ENCODE measurements around the gene SLITRK4.

The SLITRK4 gene

DNA sequence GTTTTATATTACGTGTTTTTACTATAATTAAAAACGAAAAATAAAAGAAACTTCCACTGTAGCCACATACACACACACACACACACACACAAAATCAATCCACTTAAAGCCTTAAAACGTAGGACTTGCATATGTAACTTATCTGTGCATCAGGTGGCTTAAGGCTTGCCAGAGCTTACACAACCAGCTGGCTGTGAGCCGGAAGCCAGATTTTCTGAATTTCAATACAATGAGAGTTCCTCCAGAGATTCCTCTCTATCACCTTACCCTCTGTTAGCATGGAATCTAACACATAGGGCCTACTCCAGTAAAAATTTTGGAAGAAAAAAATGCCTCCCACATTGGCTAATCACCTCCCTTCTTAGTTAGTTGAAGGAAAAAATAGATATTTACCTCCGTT is 27.9 kb upstream of the SLITRK4 start:
- no peak overlapping the region for H3K4me3 ChIP-seq (ENCODE audit: low read depth, low read length)
- TF ChIP-seq, protein P1, sequence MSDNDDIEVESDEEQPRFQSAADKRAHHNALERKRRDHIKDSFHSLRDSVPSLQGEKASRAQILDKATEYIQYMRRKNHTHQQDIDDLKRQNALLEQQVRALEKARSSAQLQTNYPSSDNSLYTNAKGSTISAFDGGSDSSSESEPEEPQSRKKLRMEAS (IDR thresholded peaks at IDR 0.05; ENCODE audit: low read depth, low read length): no peak
- TF ChIP-seq MYC (IDR thresholded peaks at IDR 0.05; ENCODE audit: low read depth, low read length): no peak
- TF ChIP-seq CTCF (IDR thresholded peaks at IDR 0.05; ENCODE audit: low read depth, low read length): no peak
- no peak for TF ChIP-seq POLR2A (IDR thresholded peaks at IDR 0.05; ENCODE audit: extremely low read depth, insufficient read length)
- DNase-seq (ENCODE audit: low read depth): no peak

- no peak for DNase-seq (ENCODE audit: low read depth)
- TF ChIP-seq CTCF (IDR thresholded peaks at IDR 0.05; ENCODE audit: low read depth, low read length) (no peak), MYC (IDR thresholded peaks at IDR 0.05; ENCODE audit: low read depth, low read length) (no peak), POLR2A (IDR thresholded peaks at IDR 0.05; ENCODE audit: extremely low read depth, insufficient read length) (no peak)
- TF ChIP-seq, protein P1 (IDR thresholded peaks at IDR 0.05; ENCODE audit: low read depth, low read length): no peak
These were observed 25.4 kb upstream of the SLITRK4 start for GRCh38 chrX:143661286-143661685.

DNA sequence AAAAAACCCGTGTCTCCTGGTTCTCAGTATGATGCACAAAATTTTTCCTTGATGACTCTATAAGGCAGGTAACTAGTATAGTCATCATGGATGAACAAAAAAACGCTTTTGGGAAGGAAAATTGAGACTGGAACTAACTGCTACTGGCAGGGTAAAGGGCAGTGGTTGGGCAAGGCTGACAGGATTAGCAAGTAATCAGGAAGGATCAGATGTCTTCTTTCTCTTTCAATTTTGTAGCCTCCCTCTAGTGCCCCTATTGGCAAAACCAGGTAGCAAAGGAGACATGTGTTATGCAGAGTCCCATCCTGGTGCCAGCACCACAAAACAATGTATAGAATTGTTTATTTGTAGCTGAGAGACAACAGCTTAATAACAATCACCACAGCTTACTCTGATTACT is 12.8 kb upstream of the SLITRK4 start:
- peak; percentile 13 for DNase-seq (ENCODE audit: low read depth)
- no peak overlapping the region for H3K4me3 ChIP-seq (ENCODE audit: low read depth, low read length)
- TF ChIP-seq CTCF (IDR thresholded peaks at IDR 0.05; ENCODE audit: low read depth, low read length) (peak; percentile 29), POLR2A (IDR thresholded peaks at IDR 0.05; ENCODE audit: extremely low read depth, insufficient read length) (no peak), MYC (IDR thresholded peaks at IDR 0.05; ENCODE audit: low read depth, low read length) (no peak)
- TF ChIP-seq, protein P1 (IDR thresholded peaks at IDR 0.05; ENCODE audit: low read depth, low read length): no peak

More at GRCh38 chrX:143661286-143661685, 25.4 kb upstream of the SLITRK4 start:
- no peak overlapping the region for H3K4me3 ChIP-seq (ENCODE audit: low read depth, low read length)

GRCh38 chrX:143642426-143642825 is 6.5 kb upstream of the SLITRK4 start:
- H3K4me3 ChIP-seq (ENCODE audit: low read depth, low read length): no peak overlapping the region
- TF ChIP-seq MYC (IDR thresholded peaks at IDR 0.05; ENCODE audit: low read depth, low read length) (no peak), CTCF (IDR thresholded peaks at IDR 0.05; ENCODE audit: low read depth, low read length) (no peak), POLR2A (IDR thresholded peaks at IDR 0.05; ENCODE audit: extremely low read depth, insufficient read length) (no peak)
- TF ChIP-seq, protein P1 (IDR thresholded peaks at IDR 0.05; ENCODE audit: low read depth, low read length): no peak
- no peak for DNase-seq (ENCODE audit: low read depth)

GRCh38 chrX:143636831-143637230 is 930 bp upstream of the SLITRK4 start:
- no peak for TF ChIP-seq POLR2A (IDR thresholded peaks at IDR 0.05; ENCODE audit: extremely low read depth, insufficient read length)
- no peak for TF ChIP-seq MYC (IDR thresholded peaks at IDR 0.05; ENCODE audit: low read depth, low read length)
- TF ChIP-seq, protein P1 (IDR thresholded peaks at IDR 0.05; ENCODE audit: low read depth, low read length): no peak
- no peak for TF ChIP-seq CTCF (IDR thresholded peaks at IDR 0.05; ENCODE audit: low read depth, low read length)
- no peak for DNase-seq (ENCODE audit: low read depth)
- no peak overlapping the region for H3K4me3 ChIP-seq (ENCODE audit: low read depth, low read length)

Data from NB4 (cell line).